AG04450 (cell line): ENCODE measurements around the gene CCDC158. TPM values are rescaled to one million over a fixed set of nuclear protein-coding genes. Genes with fewer than 3 reads are reported as not detected.

Source experiments
- CTCF ChIA-PET: fragments of 300-600, 350-600 bp; formaldehyde crosslinking; extraction: SDS; loops from one replicate; lab custom pipeline; 2022; ENCODE audit warnings: antibody characterized with exemption, inconsistent platforms; lab: Charles Lee
- POLR2A ChIA-PET: fragments of 350-600 bp; formaldehyde crosslinking; extraction: SDS; loops from one replicate; lab custom pipeline; 2021; ENCODE audit warnings: antibody characterized with exemption, inconsistent platforms; lab: Yijun Ruan, JAX
- DNase-seq: peaks from one replicate; pipeline ENCODE4 v3.0.0-alpha.2; 2011; ENCODE audit warnings: low read depth, low spot score
- H3K27ac ChIP-seq: one replicate; pipeline ENCODE4 v1.5.1; 2012; ENCODE audit warnings: low read depth, low read length, control low read depth
- H3K27me3 ChIP-seq: one replicate; pipeline ENCODE4 v1.6.0; 2012; ENCODE audit warnings: low read length; ENCODE audit not compliant: control insufficient read depth, insufficient read depth
- H3K4me3 ChIP-seq: 2 replicates; pipeline ENCODE4 v1.5.1; 2011; ENCODE audit warnings: mild to moderate bottlenecking, low read depth, low read length, control low read depth
- H3K9me3 ChIP-seq: 2 replicates; pipeline ENCODE4 v1.5.1; 2012; ENCODE audit warnings: low read length; ENCODE audit not compliant: control insufficient read depth, insufficient read depth
- polyA plus RNA-seq: library from polyadenylated mRNA; depleted of rRNA; stranded (reverse); fragments of >200 nt; gene quantifications from 2 replicates; pipeline ENCODE4 v1.2.3, GENCODE V29; 2011
- TF ChIP-seq, protein P1 (sequence below): IDR thresholded peaks from 2 replicates; pipeline ENCODE4 v1.5.1; 2011; ENCODE audit warnings: low read depth, low read length, control low read depth, inconsistent platforms

Gene CCDC158
- polyA plus RNA-seq, 1 experiment, result not detected

DNA sequence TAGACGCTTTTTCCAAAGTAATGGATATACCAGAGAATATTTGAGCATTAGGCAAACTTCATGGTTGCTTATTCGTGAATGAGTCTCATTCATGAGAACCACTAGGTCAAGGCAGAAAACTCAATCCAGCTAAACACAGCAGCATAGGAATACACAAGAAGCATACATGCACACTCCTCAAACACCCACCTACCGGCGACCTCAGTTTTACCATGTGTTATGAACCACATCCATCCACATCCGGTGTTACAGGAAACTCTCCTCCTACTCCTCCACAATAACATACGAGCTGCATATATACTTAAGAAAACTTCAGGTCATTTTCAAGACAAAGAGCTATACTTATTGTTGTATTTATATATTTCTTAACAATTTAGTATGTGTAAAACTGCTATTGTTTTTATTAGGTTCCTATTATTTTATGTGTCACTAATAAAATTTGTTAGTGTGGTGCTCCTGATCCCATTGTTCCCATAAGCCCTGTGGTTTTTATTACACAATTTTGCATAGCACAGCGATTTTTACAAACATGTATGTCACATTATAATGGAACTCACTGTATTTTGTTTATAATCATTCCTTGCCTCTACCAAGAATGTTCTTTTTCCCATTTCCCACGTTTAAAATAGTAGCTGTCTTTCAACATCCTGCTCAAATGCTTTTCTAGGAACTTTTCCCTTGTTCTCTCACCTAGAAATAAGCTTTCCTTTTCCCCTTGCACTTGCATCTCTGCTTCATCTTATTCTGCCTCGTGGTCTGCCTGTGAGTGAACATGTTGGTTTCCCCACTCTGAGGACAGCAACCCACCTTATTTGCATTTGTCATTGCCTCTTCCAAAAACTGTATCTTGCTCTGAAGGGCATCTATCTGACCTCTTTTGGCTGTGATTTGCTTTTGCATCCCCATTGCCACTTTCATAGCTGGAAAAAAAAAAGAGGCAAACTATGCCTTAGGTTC is 66.1 kb downstream of the CCDC158 start:
- H3K9me3 ChIP-seq, result no peaks in the 10 kb centered on the region
- DNase-seq, result no peak
- no peak overlapping the region for H3K27ac ChIP-seq
- TF ChIP-seq, protein P1, sequence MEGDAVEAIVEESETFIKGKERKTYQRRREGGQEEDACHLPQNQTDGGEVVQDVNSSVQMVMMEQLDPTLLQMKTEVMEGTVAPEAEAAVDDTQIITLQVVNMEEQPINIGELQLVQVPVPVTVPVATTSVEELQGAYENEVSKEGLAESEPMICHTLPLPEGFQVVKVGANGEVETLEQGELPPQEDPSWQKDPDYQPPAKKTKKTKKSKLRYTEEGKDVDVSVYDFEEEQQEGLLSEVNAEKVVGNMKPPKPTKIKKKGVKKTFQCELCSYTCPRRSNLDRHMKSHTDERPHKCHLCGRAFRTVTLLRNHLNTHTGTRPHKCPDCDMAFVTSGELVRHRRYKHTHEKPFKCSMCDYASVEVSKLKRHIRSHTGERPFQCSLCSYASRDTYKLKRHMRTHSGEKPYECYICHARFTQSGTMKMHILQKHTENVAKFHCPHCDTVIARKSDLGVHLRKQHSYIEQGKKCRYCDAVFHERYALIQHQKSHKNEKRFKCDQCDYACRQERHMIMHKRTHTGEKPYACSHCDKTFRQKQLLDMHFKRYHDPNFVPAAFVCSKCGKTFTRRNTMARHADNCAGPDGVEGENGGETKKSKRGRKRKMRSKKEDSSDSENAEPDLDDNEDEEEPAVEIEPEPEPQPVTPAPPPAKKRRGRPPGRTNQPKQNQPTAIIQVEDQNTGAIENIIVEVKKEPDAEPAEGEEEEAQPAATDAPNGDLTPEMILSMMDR, result no peak
- no peaks in the 10 kb centered on the region for H3K27me3 ChIP-seq
- POLR2A ChIA-PET, result no interaction called here
- no peak overlapping the region for H3K4me3 ChIP-seq
- CTCF ChIA-PET, result interaction anchor here (1.9 kb wide), 1 partner anchor 23 kb away, joined by 5 read pairs; no protein-coding TSS in a partner anchor

DNA sequence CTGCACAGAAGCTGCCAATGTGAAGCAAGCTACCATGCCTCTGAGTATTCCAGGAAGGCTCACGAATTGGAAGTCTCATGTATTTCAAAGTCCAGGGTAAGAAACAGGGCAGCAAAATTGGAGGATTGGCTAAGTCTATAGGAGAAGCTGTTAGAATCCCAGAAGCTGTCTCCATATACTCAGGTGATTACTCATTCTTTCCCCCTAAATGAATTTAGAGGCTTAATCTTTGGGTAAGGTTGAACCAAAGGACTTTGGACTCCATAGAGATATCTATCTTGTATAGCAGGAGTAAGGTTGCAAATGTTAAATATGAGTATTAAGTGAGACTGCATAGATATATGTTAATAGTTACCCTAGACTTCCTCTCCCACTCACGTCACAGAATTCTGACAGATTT is 78.1 kb downstream of the CCDC158 start:
- Histone ChIP-seq H3K27ac (no peak overlapping the region), H3K9me3 (no peaks in the 10 kb centered on the region), H3K27me3 (peaks cover 5% of the 10 kb centered on the region), H3K4me3 (no peak overlapping the region)
- CTCF ChIA-PET, result no interaction called here
- DNase-seq, result no peak
- POLR2A ChIA-PET, result no interaction called here
- TF ChIP-seq, protein P1, result no peak

DNA sequence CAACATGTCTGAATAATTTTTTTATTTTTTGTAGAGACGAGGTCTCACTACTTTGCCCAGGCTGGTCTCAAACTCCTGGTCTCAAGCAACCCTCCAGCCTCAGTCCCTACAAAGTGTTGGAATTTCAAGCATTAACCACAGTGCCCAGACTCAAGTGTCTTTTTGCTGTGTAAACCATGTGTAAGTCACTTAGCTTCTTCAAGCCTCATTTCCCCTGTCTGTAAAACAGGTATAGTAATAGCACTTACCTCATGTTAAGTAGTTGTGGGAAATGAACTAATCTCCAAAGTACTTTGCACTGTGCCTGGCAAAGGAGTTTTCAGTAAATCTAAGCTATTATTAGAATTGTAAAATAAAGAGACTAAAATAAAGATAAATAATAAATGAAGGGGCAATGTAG is 78.8 kb downstream of the CCDC158 start:
- Histone ChIP-seq H3K9me3 (no peaks in the 10 kb centered on the region), H3K27ac (no peak overlapping the region), H3K27me3 (peaks cover 5% of the 10 kb centered on the region), H3K4me3 (no peak overlapping the region)
- POLR2A ChIA-PET, result no interaction called here
- TF ChIP-seq, protein P1, result no peak
- no peak for DNase-seq
- CTCF ChIA-PET, result interaction anchor here (1.2 kb wide), 1 partner anchor 10 kb away, joined by 3 read pairs; no protein-coding TSS in a partner anchor

DNA sequence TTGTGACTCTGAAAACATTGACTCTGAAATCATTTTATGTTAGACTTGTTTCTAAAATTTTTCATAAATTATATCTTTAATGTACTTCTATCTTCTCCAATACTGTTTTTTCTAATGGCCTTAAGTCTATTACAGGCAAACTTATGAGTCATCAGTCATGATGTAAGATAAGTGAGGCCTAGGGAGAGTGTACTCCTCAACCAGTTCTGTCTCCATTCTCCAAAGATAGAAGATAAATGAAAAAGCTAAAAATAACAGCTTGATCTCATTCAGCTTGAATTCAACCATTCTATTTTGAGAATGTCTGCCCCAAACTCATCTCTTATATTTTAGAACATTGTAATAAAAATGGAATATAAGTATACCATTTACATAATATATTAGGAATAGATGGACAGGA is 79.9 kb downstream of the CCDC158 start:
- CTCF ChIA-PET, result interaction anchor here (0.9 to 1.2 kb wide), 2 partner anchors 9 to 37 kb away, joined by 3 to 4 read pairs; no protein-coding TSS in a partner anchor
- TF ChIP-seq, protein P1, result no peak
- H3K9me3 ChIP-seq, result no peaks in the 10 kb centered on the region
- no peak overlapping the region for H3K4me3 ChIP-seq
- POLR2A ChIA-PET, result no interaction called here
- peaks cover 5% of the 10 kb centered on the region for H3K27me3 ChIP-seq
- no peak overlapping the region for H3K27ac ChIP-seq
- DNase-seq, result peak; percentile 8

DNA sequence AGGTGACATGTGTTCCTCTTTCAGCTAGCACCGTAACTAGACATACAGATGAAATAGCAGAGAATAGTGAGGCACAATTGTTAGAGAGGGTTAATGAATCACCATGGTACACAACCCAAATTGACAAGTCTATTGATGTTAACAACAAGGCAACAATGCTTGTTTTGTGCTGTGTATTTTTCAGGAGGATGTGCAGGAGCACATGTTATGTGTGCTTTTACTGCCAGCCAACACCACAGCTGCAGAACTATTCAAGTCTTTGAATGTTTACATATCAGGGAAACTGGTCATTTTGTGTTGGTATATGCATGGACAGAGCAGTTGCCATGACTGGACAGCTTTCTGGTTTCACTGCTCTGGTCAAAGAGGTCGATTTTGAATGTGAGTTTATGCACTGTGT is 81.6 kb downstream of the CCDC158 start:
- Histone ChIP-seq H3K27me3 (peaks cover 5% of the 10 kb centered on the region), H3K4me3 (no peak overlapping the region), H3K9me3 (no peaks in the 10 kb centered on the region), H3K27ac (no peak overlapping the region)
- POLR2A ChIA-PET, result no interaction called here
- TF ChIP-seq, protein P1, result no peak
- peak; percentile 10 for DNase-seq
- CTCF ChIA-PET, result no interaction called here
